Measurements from ENCODE around the gene SPRTN.

- TF ChIP-seq ZNF274 (IDR thresholded peaks at IDR 0.05; ENCODE audit: borderline replicate concordance, extremely low read depth, low read length) (no peak), POLR2A (IDR thresholded peaks at IDR 0.05; ENCODE audit: control extremely low read depth in 1 of 2, low read depth in 2 of 2, low read length in 2 of 2) (no peak), EP300 (IDR thresholded peaks at IDR 0.05; ENCODE audit: borderline replicate concordance in 1 of 2, low read depth in 2 of 2, low read length in 2 of 2) (no peak), EZH2 (IDR thresholded peaks at IDR 0.05; ENCODE audit: low read depth, low read length, severe bottlenecking) (no peak), CBX8 (IDR thresholded peaks at IDR 0.05; ENCODE audit: borderline replicate concordance, low read depth, low read length) (no peak), TAF7 (optimal IDR thresholded peaks at IDR 0.05; ENCODE audit: borderline replicate concordance, low read depth, low read length) (no peak), TBP (IDR thresholded peaks at IDR 0.05; ENCODE audit: low read depth, low read length) (no peak), RAD21 (IDR thresholded peaks at IDR 0.05 in 1 of 2, conservative IDR thresholded peaks at IDR 0.05 in 1 of 2; ENCODE audit: low read depth in 2 of 2, low read length in 2 of 2) (no peak), BCL11A (IDR thresholded peaks at IDR 0.05; ENCODE audit: low read depth in 2 of 2, low read length in 2 of 2) (no peak), TAF1 (IDR thresholded peaks at IDR 0.05; ENCODE audit: low read depth, low read length) (no peak), CHD1 (IDR thresholded peaks at IDR 0.05; ENCODE audit: low read depth, low read length) (no peak)
- TF ChIP-seq, protein P1, sequence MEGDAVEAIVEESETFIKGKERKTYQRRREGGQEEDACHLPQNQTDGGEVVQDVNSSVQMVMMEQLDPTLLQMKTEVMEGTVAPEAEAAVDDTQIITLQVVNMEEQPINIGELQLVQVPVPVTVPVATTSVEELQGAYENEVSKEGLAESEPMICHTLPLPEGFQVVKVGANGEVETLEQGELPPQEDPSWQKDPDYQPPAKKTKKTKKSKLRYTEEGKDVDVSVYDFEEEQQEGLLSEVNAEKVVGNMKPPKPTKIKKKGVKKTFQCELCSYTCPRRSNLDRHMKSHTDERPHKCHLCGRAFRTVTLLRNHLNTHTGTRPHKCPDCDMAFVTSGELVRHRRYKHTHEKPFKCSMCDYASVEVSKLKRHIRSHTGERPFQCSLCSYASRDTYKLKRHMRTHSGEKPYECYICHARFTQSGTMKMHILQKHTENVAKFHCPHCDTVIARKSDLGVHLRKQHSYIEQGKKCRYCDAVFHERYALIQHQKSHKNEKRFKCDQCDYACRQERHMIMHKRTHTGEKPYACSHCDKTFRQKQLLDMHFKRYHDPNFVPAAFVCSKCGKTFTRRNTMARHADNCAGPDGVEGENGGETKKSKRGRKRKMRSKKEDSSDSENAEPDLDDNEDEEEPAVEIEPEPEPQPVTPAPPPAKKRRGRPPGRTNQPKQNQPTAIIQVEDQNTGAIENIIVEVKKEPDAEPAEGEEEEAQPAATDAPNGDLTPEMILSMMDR (IDR thresholded peaks at IDR 0.05; ENCODE audit: control extremely low read depth in 1 of 3, insufficient read depth in 1 of 3, low read depth in 1 of 3, low read length in 3 of 3), result no peak
- TF ChIP-seq, protein P2, sequence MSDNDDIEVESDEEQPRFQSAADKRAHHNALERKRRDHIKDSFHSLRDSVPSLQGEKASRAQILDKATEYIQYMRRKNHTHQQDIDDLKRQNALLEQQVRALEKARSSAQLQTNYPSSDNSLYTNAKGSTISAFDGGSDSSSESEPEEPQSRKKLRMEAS (IDR thresholded peaks at IDR 0.05), result no peak
Measured at GRCh38 chr1:231369282-231369681, 31.2 kb downstream of the SPRTN start.
